NCI-H1417 (cell line): ENCODE measurements around the gene ZIC2.
"Not testable (repeated sequence)": the region's sequence is repeated elsewhere in the genome, so short reads cannot be mapped to it uniquely, and the experiment has no call there.

Source experiments
- DNase-seq, 3 experiments: peaks; one replicate each; lab custom pipeline; 2025; lab: John Stamatoyannopoulos, UW

The ZIC2 gene

DNA sequence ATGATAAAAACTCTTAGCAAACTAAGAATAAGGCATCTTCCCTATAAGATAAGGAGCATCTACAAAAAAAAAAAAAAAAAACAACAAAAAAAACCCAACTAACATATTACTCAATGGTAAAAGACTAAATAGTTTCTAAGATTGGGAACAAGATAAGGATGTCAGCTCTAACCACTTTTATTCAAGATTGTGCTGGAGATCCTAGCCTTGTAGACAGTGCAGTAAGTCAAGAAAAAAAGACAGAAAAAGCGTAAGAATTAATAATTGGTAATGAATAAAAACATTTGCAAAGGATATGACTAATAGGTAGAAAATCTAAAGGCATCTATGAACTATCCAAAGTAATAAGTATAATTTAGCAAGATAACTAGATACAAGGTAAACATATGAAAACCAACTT, 33.0 kb downstream of the ZIC2 start:
- no peak for DNase-seq

DNA sequence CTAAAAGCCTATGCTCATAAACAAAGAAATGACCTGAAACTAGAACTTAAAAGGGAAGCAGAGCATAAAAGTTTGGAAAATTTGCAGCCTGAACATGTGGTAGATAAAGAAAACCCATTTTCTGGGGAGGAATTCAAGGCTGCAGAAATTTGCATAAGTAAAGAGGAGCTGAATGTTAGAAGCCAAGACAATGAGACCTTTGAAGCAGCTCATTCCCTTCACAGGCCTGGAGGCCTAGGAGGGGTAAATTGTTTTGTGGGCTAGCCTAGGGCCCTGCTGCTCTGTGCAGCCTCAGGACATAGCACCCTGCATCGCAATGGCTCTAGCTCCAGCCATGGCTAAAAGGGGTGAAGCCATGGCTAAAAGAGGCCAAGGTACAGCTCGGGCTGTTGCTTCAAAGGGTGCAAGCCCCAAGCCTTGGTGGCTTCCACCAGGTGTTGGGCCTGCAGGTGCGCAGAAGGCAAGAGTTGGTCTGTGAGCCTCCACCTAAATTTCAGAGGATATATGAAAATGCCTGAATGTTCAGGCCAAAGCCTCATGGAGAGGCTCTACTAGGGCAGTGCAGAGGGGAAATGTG, 38.3 kb downstream of the ZIC2 start:
- no peak for DNase-seq

DNA sequence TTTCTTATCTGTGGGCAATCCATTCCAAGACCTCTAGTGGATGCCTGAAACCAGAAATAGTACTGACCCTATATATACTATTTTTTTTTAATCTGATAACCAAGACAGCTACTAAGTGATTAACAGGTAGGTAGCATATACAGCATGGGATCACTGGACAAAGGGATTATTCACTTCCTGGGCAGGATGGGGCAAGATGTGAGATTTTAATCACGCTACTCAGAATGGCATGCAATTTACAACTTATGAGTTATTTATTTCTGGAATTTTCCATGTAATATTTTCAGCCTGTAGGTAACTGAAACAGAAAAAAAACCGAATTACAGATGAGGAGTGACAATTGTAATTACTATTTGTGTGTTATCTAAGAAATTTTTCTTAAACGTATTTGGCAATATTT, 41.2 kb downstream of the ZIC2 start:
- DNase-seq = no peak

DNA sequence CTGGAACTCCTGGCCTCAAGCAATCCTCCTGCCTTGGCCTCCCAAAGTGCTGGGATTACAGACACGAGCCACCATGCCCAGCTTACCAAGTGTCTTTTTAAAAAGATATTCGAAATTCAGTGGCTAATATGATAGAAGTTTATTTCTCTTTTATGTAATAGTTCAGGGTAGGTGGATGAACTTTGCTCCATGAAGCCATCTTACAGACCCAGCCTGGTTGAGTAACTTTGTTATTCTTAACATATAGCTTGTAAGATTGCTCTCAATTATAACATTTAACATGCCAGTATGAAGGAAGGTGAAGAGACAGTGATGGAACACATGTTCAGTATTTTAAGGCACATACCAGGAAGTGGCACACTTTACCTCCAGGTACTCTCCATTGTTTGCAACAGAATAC, 42.4 kb downstream of the ZIC2 start:
- no peak for DNase-seq

DNA sequence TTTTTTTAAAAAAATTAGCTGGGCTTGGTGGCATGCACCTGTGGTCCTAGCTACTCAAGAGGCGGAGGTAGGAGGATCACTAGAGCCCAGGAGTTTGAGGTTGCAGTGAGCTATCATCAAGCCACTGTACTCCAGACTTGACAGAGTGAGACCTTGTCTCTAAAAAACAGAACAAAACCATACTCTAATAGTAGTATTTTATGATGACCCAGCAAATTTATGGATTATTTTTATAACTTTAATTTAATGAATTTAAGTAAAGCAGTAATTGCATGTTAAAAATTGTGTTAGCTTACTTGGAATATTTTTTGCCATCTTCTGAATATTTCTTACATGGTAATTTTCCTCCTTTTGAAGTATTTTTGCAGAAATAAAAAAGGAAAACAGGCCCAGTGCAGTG, 48.3 kb downstream of the ZIC2 start:
- DNase-seq = no peak

DNA sequence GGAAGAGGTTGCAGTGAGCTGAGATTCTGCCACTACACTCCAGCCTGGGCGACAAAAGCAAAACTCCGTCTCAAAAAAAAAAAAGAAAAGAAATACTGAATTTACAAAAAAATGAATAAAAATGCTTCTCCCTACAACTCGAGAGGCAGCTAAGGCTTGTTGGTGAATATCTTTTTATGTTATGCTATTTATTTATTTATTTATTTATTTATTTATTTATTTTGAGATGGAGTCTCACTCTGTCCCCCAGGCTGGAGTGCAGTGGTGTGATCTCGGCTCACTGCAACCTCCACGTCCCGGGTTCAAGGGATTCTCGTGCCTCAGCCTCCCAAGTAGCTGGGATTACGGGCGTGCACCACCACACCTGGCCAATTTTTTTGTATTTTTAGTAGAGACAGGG, 51.1 kb downstream of the ZIC2 start:
- DNase-seq = not testable (repeated sequence)

DNA sequence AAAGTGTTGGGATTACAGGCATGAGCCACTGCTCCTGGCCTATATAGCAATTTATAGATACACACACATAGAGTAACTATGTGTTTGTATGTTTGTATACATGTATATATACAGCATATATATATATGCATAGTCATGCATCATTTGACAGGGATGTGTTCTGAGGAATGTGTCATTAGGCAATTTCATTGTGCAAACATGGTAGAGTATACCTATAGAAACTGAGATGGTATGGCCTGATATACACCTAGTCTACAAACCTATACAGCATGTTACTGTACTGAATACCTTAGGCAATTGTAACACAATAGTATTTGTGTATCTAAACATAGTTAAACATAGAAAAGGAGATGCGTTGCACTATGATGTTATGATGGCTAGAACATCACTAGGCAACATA, 54.4 kb downstream of the ZIC2 start:
- DNase-seq = no peak
